ENCODE measurements around the gene ZNF750.

ZNF750 gene

GRCh38 chr17:82864713-82865248 is 25.0 kb upstream of the ZNF750 start:
- no peak overlapping the region for H3K27ac ChIP-seq (ENCODE audit: low read length)
- no peaks in the 10 kb centered on the region for H3K27me3 ChIP-seq (ENCODE audit: control insufficient read depth in 1 of 2, insufficient read depth in 2 of 2, low read length in 2 of 2)
- no peaks in the 10 kb centered on the region for H3K36me3 ChIP-seq (ENCODE audit: control insufficient read depth in 2 of 2, insufficient read depth in 2 of 2, low read length in 2 of 2)
- H3K9me3 ChIP-seq (ENCODE audit: control insufficient read depth in 2 of 2, low read length in 2 of 2), result no peaks in the 10 kb centered on the region
- peaks cover 20% of the 10 kb centered on the region for H3K4me1 ChIP-seq (ENCODE audit: control insufficient read depth, insufficient read depth, low read length)
- H3K4me3 ChIP-seq (ENCODE audit: low read length in 2 of 2), result no peak overlapping the region
- H3K9ac ChIP-seq (ENCODE audit: low read length in 2 of 2), result no peak overlapping the region

GRCh38 chr17:82863941-82864712 is 24.3 kb upstream of the ZNF750 start:
- Histone ChIP-seq H3K4me3 (ENCODE audit: low read length in 2 of 2) (no peak overlapping the region), H3K36me3 (ENCODE audit: control insufficient read depth in 2 of 2, insufficient read depth in 2 of 2, low read length in 2 of 2) (no peaks in the 10 kb centered on the region), H3K9me3 (ENCODE audit: control insufficient read depth in 2 of 2, low read length in 2 of 2) (no peaks in the 10 kb centered on the region), H3K9ac (ENCODE audit: low read length in 2 of 2) (peak overlapping the region in 1 of 2 donors; percentile 29), H3K27me3 (ENCODE audit: control insufficient read depth in 1 of 2, insufficient read depth in 2 of 2, low read length in 2 of 2) (no peaks in the 10 kb centered on the region), H3K4me1 (ENCODE audit: control insufficient read depth, insufficient read depth, low read length) (peaks cover 22% of the 10 kb centered on the region), H3K27ac (ENCODE audit: low read length) (peak overlapping the region; percentile 11)

GRCh38 chr17:82863383-82863940 is 23.6 kb upstream of the ZNF750 start:
- no peak overlapping the region for H3K4me3 ChIP-seq (ENCODE audit: low read length in 2 of 2)
- peaks cover 22% of the 10 kb centered on the region for H3K4me1 ChIP-seq (ENCODE audit: control insufficient read depth, insufficient read depth, low read length)
- no peaks in the 10 kb centered on the region for H3K27me3 ChIP-seq (ENCODE audit: control insufficient read depth in 1 of 2, insufficient read depth in 2 of 2, low read length in 2 of 2)
- H3K27ac ChIP-seq (ENCODE audit: low read length), result peak overlapping the region; percentile 11
- H3K9ac ChIP-seq (ENCODE audit: low read length in 2 of 2), result no peak overlapping the region
- H3K9me3 ChIP-seq (ENCODE audit: control insufficient read depth in 2 of 2, low read length in 2 of 2), result no peaks in the 10 kb centered on the region
- H3K36me3 ChIP-seq (ENCODE audit: control insufficient read depth in 2 of 2, insufficient read depth in 2 of 2, low read length in 2 of 2), result no peaks in the 10 kb centered on the region

GRCh38 chr17:82862737-82863382 is 23.0 kb upstream of the ZNF750 start:
- no peaks in the 10 kb centered on the region for H3K36me3 ChIP-seq (ENCODE audit: control insufficient read depth in 2 of 2, insufficient read depth in 2 of 2, low read length in 2 of 2)
- no peak overlapping the region for H3K9ac ChIP-seq (ENCODE audit: low read length in 2 of 2)
- H3K27me3 ChIP-seq (ENCODE audit: control insufficient read depth in 1 of 2, insufficient read depth in 2 of 2, low read length in 2 of 2), result no peaks in the 10 kb centered on the region
- H3K4me1 ChIP-seq (ENCODE audit: control insufficient read depth, insufficient read depth, low read length), result peaks cover 22% of the 10 kb centered on the region
- H3K27ac ChIP-seq (ENCODE audit: low read length), result no peak overlapping the region
- no peaks in the 10 kb centered on the region for H3K9me3 ChIP-seq (ENCODE audit: control insufficient read depth in 2 of 2, low read length in 2 of 2)
- H3K4me3 ChIP-seq (ENCODE audit: low read length in 2 of 2), result no peak overlapping the region

- no peak overlapping the region for H3K27ac ChIP-seq (ENCODE audit: low read length)
- peaks cover 22% of the 10 kb centered on the region for H3K4me1 ChIP-seq (ENCODE audit: control insufficient read depth, insufficient read depth, low read length)
- H3K9me3 ChIP-seq (ENCODE audit: control insufficient read depth in 2 of 2, low read length in 2 of 2), result no peaks in the 10 kb centered on the region
- H3K27me3 ChIP-seq (ENCODE audit: control insufficient read depth in 1 of 2, insufficient read depth in 2 of 2, low read length in 2 of 2), result no peaks in the 10 kb centered on the region
- H3K36me3 ChIP-seq (ENCODE audit: control insufficient read depth in 2 of 2, insufficient read depth in 2 of 2, low read length in 2 of 2), result no peaks in the 10 kb centered on the region
- H3K4me3 ChIP-seq (ENCODE audit: low read length in 2 of 2), result no peak overlapping the region
- no peak overlapping the region for H3K9ac ChIP-seq (ENCODE audit: low read length in 2 of 2)
Observed at GRCh38 chr17:82862191-82862590, 22.4 kb upstream of the ZNF750 start.

GRCh38 chr17:82861393-82861775 is 21.6 kb upstream of the ZNF750 start:
- H3K9ac ChIP-seq (ENCODE audit: low read length in 2 of 2), result no peak overlapping the region
- no peaks in the 10 kb centered on the region for H3K27me3 ChIP-seq (ENCODE audit: control insufficient read depth in 1 of 2, insufficient read depth in 2 of 2, low read length in 2 of 2)
- H3K36me3 ChIP-seq (ENCODE audit: control insufficient read depth in 2 of 2, insufficient read depth in 2 of 2, low read length in 2 of 2), result no peaks in the 10 kb centered on the region
- H3K4me3 ChIP-seq (ENCODE audit: low read length in 2 of 2), result no peak overlapping the region
- no peaks in the 10 kb centered on the region for H3K9me3 ChIP-seq (ENCODE audit: control insufficient read depth in 2 of 2, low read length in 2 of 2)
- H3K27ac ChIP-seq (ENCODE audit: low read length), result no peak overlapping the region
- H3K4me1 ChIP-seq (ENCODE audit: control insufficient read depth, insufficient read depth, low read length), result peaks cover 18% of the 10 kb centered on the region

GRCh38 chr17:82860606-82861392 is 21.0 kb upstream of the ZNF750 start:
- H3K27me3 ChIP-seq (ENCODE audit: control insufficient read depth in 1 of 2, insufficient read depth in 2 of 2, low read length in 2 of 2), result no peaks in the 10 kb centered on the region
- H3K4me3 ChIP-seq (ENCODE audit: low read length in 2 of 2), result no peak overlapping the region
- no peak overlapping the region for H3K27ac ChIP-seq (ENCODE audit: low read length)
- no peaks in the 10 kb centered on the region for H3K36me3 ChIP-seq (ENCODE audit: control insufficient read depth in 2 of 2, insufficient read depth in 2 of 2, low read length in 2 of 2)
- H3K9me3 ChIP-seq (ENCODE audit: control insufficient read depth in 2 of 2, low read length in 2 of 2), result no peaks in the 10 kb centered on the region
- no peak overlapping the region for H3K9ac ChIP-seq (ENCODE audit: low read length in 2 of 2)
- peaks cover 18% of the 10 kb centered on the region for H3K4me1 ChIP-seq (ENCODE audit: control insufficient read depth, insufficient read depth, low read length)

GRCh38 chr17:82859431-82860403 is 19.9 kb upstream of the ZNF750 start:
- H3K27ac ChIP-seq (ENCODE audit: low read length), result no peak overlapping the region

GRCh38 chr17:82858376-82859126 is 18.7 kb upstream of the ZNF750 start:
- Histone ChIP-seq H3K4me3 (ENCODE audit: low read length in 2 of 2) (no peak overlapping the region), H3K9ac (ENCODE audit: low read length in 2 of 2) (no peak overlapping the region), H3K36me3 (ENCODE audit: control insufficient read depth in 2 of 2, insufficient read depth in 2 of 2, low read length in 2 of 2) (peaks cover 5 to 7% of the 10 kb centered on the region in 2 donors), H3K27me3 (ENCODE audit: control insufficient read depth in 1 of 2, insufficient read depth in 2 of 2, low read length in 2 of 2) (no peaks in the 10 kb centered on the region), H3K27ac (ENCODE audit: low read length) (no peak overlapping the region), H3K4me1 (ENCODE audit: control insufficient read depth, insufficient read depth, low read length) (peaks cover 5% of the 10 kb centered on the region), H3K9me3 (ENCODE audit: control insufficient read depth in 2 of 2, low read length in 2 of 2) (no peaks in the 10 kb centered on the region)

More at GRCh38 chr17:82859431-82860403, 19.9 kb upstream of the ZNF750 start:
- Histone ChIP-seq H3K36me3 (ENCODE audit: control insufficient read depth in 2 of 2, insufficient read depth in 2 of 2, low read length in 2 of 2) (peaks cover under 1 to 1% of the 10 kb centered on the region in 2 donors), H3K27me3 (ENCODE audit: control insufficient read depth in 1 of 2, insufficient read depth in 2 of 2, low read length in 2 of 2) (no peaks in the 10 kb centered on the region), H3K9ac (ENCODE audit: low read length in 2 of 2) (no peak overlapping the region), H3K4me1 (ENCODE audit: control insufficient read depth, insufficient read depth, low read length) (peaks cover 15% of the 10 kb centered on the region), H3K9me3 (ENCODE audit: control insufficient read depth in 2 of 2, low read length in 2 of 2) (no peaks in the 10 kb centered on the region), H3K4me3 (ENCODE audit: low read length in 2 of 2) (no peak overlapping the region)
